Effector memory CD4-positive, alpha-beta T cell (primary cell): ENCODE measurements around the gene OXCT2.

ENCODE experiments used
- DNase-seq, 3 donors: peaks; one replicate each; pipeline ENCODE4 v3.0.0-alpha.2; 2020
- H3K27ac ChIP-seq: 2 replicates; pipeline ENCODE4 v1.7.0; 2013; ENCODE audit warnings: mild to moderate bottlenecking, low read length, moderate library complexity; ENCODE audit not compliant: insufficient read depth, poor library complexity, severe bottlenecking
- H3K27me3 ChIP-seq: replicated peaks from 2 replicates; pipeline ENCODE4 v1.7.0; 2013; ENCODE audit warnings: mild to moderate bottlenecking, low read length; ENCODE audit not compliant: insufficient read depth, control insufficient read depth, poor library complexity, severe bottlenecking
- H3K36me3 ChIP-seq: 2 replicates; pipeline ENCODE4 v1.7.0; 2013; ENCODE audit warnings: mild to moderate bottlenecking, low read length, moderate library complexity; ENCODE audit not compliant: control insufficient read depth, insufficient read depth
- H3K4me1 ChIP-seq: 2 replicates; pipeline ENCODE4 v1.7.0; 2013; ENCODE audit warnings: low read length, mild to moderate bottlenecking; ENCODE audit not compliant: control insufficient read depth, insufficient read depth, poor library complexity, severe bottlenecking
- H3K4me3 ChIP-seq: 2 replicates; pipeline ENCODE4 v1.7.0; 2013; ENCODE audit warnings: low read length, low read depth, mild to moderate bottlenecking; ENCODE audit not compliant: insufficient read depth, poor library complexity, severe bottlenecking
- H3K9me3 ChIP-seq: 2 replicates; pipeline ENCODE4 v1.7.0; 2013; ENCODE audit warnings: mild to moderate bottlenecking, low read length, moderate library complexity; ENCODE audit not compliant: control insufficient read depth

The OXCT2 gene

DNA sequence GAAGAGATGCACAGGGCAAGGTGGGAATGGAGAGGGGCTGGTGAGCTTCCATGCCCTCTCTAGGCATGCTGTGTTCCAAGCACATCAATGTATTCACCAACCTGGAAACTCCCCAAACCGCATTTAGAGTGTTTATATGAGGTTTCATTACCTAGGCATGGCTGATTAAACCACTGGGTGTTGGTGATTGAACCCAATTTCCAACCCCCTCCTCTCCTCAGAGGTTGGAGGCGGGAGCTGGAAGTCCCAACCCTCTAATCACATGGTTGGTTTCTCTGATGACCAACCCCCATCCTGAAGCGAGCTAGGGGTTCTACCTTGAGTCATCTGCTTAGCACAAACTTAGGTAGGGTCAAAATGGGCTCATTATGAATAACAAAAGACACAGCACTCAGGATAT, 35.4 kb downstream of the OXCT2 start:
- DNase-seq = no peak
- no peaks in the 10 kb centered on the region for H3K27me3 ChIP-seq
- no peak overlapping the region for H3K27ac ChIP-seq
- no peaks in the 10 kb centered on the region for H3K9me3 ChIP-seq
- H3K36me3 ChIP-seq = peaks cover 9% of the 10 kb centered on the region
- H3K4me3 ChIP-seq = no peak overlapping the region
- H3K4me1 ChIP-seq = peaks cover 8% of the 10 kb centered on the region

GRCh38 chr1:39733161-39733560, 38.0 kb downstream of the OXCT2 start:
- Histone ChIP-seq H3K36me3 (no peaks in the 10 kb centered on the region), H3K9me3 (no peaks in the 10 kb centered on the region), H3K27me3 (peaks cover 3% of the 10 kb centered on the region), H3K27ac (no peak overlapping the region), H3K4me3 (no peak overlapping the region), H3K4me1 (no peaks in the 10 kb centered on the region)
- no peak for DNase-seq

- Histone ChIP-seq H3K36me3 (no peaks in the 10 kb centered on the region), H3K4me3 (no peak overlapping the region), H3K4me1 (no peaks in the 10 kb centered on the region), H3K9me3 (no peaks in the 10 kb centered on the region), H3K27ac (no peak overlapping the region), H3K27me3 (peaks cover 7% of the 10 kb centered on the region)
- no peak for DNase-seq
These were observed 38.4 kb downstream of the OXCT2 start for GRCh38 chr1:39732730-39733129.

DNA sequence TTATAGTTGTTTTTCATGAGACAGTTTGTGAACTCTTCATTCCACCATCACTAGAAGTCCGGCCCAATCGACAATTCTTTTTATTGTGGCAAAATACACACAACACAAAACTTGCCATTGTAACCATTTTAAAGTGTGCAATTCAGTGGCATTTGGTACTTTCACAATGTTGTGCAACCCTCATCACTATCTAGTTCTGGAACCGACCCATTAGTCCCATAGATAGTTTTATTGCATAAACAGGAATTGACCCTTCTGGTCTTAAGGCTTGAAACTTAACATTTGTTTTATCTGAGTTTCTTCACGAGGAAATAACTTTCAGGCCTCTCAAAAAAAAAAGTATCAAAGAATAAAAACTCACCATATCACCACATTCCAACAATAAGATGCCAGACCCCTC, 41.3 kb downstream of the OXCT2 start:
- DNase-seq = no peak
- no peaks in the 10 kb centered on the region for H3K9me3 ChIP-seq
- H3K4me1 ChIP-seq = no peaks in the 10 kb centered on the region
- H3K27me3 ChIP-seq = peaks cover 13% of the 10 kb centered on the region
- no peak overlapping the region for H3K27ac ChIP-seq
- no peak overlapping the region for H3K4me3 ChIP-seq
- H3K36me3 ChIP-seq = no peaks in the 10 kb centered on the region

DNA sequence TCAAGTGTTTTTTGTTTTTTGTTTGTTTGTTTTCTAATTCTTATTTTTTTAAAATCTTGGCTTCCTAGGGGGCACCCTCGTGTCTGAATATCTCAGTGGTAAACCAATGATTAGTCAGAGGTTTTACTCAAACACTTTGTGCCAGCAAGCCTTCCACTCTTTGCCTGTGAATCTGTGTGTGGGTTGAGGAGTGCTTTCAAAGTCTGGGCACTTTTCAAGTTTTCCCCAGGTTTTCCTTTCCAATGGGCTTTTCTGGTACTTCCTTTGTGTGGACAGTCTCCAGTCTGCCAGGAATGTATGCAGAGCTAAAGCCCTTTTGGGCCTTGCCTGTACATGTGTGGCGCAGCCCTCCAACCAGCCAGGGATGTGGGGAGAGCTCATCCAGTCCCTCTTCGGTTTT, 42.1 kb downstream of the OXCT2 start:
- Histone ChIP-seq H3K27ac (no peak overlapping the region), H3K27me3 (peaks cover 13% of the 10 kb centered on the region), H3K9me3 (no peaks in the 10 kb centered on the region), H3K36me3 (no peaks in the 10 kb centered on the region), H3K4me3 (no peak overlapping the region), H3K4me1 (no peaks in the 10 kb centered on the region)
- no peak for DNase-seq

GRCh38 chr1:39727932-39728317, 43.2 kb downstream of the OXCT2 start:
- DNase-seq = no peak
- Histone ChIP-seq H3K4me3 (no peak overlapping the region), H3K9me3 (no peaks in the 10 kb centered on the region), H3K36me3 (no peaks in the 10 kb centered on the region), H3K27me3 (peaks cover 13% of the 10 kb centered on the region), H3K27ac (no peak overlapping the region), H3K4me1 (no peaks in the 10 kb centered on the region)

GRCh38 chr1:39727221-39727931, 43.8 kb downstream of the OXCT2 start:
- Histone ChIP-seq H3K4me1 (no peaks in the 10 kb centered on the region), H3K4me3 (no peak overlapping the region), H3K9me3 (no peaks in the 10 kb centered on the region), H3K27ac (no peak overlapping the region), H3K27me3 (peaks cover 13% of the 10 kb centered on the region), H3K36me3 (no peaks in the 10 kb centered on the region)
- DNase-seq = no peak

GRCh38 chr1:39726600-39726999, 44.5 kb downstream of the OXCT2 start:
- Histone ChIP-seq H3K9me3 (no peaks in the 10 kb centered on the region), H3K36me3 (no peaks in the 10 kb centered on the region), H3K4me3 (no peak overlapping the region), H3K27me3 (peaks cover 13% of the 10 kb centered on the region), H3K27ac (no peak overlapping the region), H3K4me1 (no peaks in the 10 kb centered on the region)
- DNase-seq = no peak

GRCh38 chr1:39722495-39722894, 48.7 kb downstream of the OXCT2 start:
- Histone ChIP-seq H3K27me3 (peaks cover 5% of the 10 kb centered on the region), H3K9me3 (no peaks in the 10 kb centered on the region), H3K36me3 (no peaks in the 10 kb centered on the region), H3K27ac (no peak overlapping the region), H3K4me1 (no peaks in the 10 kb centered on the region), H3K4me3 (no peak overlapping the region)
- DNase-seq = no peak

DNA sequence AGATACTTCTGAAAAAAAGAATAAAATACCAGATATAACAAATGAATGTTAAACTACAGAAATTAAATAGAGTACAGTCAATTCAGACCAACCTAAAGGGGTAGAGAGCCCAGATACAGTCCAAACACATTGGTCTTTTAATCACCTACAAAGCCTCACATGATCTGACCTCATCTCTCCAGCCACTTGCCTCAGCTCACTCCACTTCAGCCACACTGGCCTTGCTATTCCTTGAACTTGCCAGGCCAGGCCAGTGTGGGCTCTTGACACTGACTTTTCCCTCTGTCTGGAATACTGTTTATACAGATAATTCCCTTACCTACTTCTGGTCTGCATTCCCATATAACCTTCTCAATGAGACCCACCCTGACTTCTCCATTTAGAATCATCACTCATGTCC, 49.5 kb downstream of the OXCT2 start:
- Histone ChIP-seq H3K4me3 (no peak overlapping the region), H3K9me3 (no peaks in the 10 kb centered on the region), H3K27ac (no peak overlapping the region), H3K27me3 (peaks cover 5% of the 10 kb centered on the region), H3K36me3 (no peaks in the 10 kb centered on the region), H3K4me1 (no peaks in the 10 kb centered on the region)
- no peak for DNase-seq
